ENCODE results near the gene ADAMTSL1.

The ADAMTSL1 gene

GRCh38 chr9:18748251-18748701 is 274.3 kb downstream of the ADAMTSL1 start:
- no peak for DNase-seq

- no peak for DNase-seq
Measured at GRCh38 chr9:18749711-18750110, 275.8 kb downstream of the ADAMTSL1 start.

GRCh38 chr9:18753904-18754303 is 280.0 kb downstream of the ADAMTSL1 start:
- no peak for DNase-seq

- no peak for DNase-seq
Measured at GRCh38 chr9:18754537-18754936, 280.6 kb downstream of the ADAMTSL1 start.

- DNase-seq: no peak
Measured at GRCh38 chr9:18755263-18755662, 281.3 kb downstream of the ADAMTSL1 start.

GRCh38 chr9:18756712-18757125 is 282.8 kb downstream of the ADAMTSL1 start:
- DNase-seq: peak; percentile 42

- no peak for DNase-seq
Measured at GRCh38 chr9:18759827-18760226, 285.9 kb downstream of the ADAMTSL1 start.

- DNase-seq: no peak
Measured at GRCh38 chr9:18761742-18762300, 287.9 kb downstream of the ADAMTSL1 start.

- DNase-seq: no peak
Measured at GRCh38 chr9:18766989-18767550, 293.1 kb downstream of the ADAMTSL1 start.

- DNase-seq: no peak
Measured at GRCh38 chr9:18768951-18769622, 295.1 kb downstream of the ADAMTSL1 start.

GRCh38 chr9:18770131-18770908 is 296.4 kb downstream of the ADAMTSL1 start:
- DNase-seq: no peak

GRCh38 chr9:18771011-18771410 is 297.1 kb downstream of the ADAMTSL1 start:
- DNase-seq: no peak

GRCh38 chr9:18771763-18772162 is 297.8 kb downstream of the ADAMTSL1 start:
- DNase-seq: no peak

GRCh38 chr9:18775241-18775640 is 301.3 kb downstream of the ADAMTSL1 start:
- DNase-seq: no peak

GRCh38 chr9:18775930-18776329 is 302.0 kb downstream of the ADAMTSL1 start:
- no peak for DNase-seq

- no peak for DNase-seq
Measured at GRCh38 chr9:18776836-18777820, 303.2 kb downstream of the ADAMTSL1 start.

- DNase-seq: no peak
Measured at GRCh38 chr9:18778147-18778546, 304.2 kb downstream of the ADAMTSL1 start.

- no peak for DNase-seq
Measured at GRCh38 chr9:18778846-18779245, 304.9 kb downstream of the ADAMTSL1 start.

GRCh38 chr9:18783909-18784308 is 310.0 kb downstream of the ADAMTSL1 start:
- no peak for DNase-seq

GRCh38 chr9:18785604-18786003 is 311.7 kb downstream of the ADAMTSL1 start:
- DNase-seq: no peak

GRCh38 chr9:18786196-18786595 is 312.2 kb downstream of the ADAMTSL1 start:
- no peak for DNase-seq

GRCh38 chr9:18786911-18787650 is 313.1 kb downstream of the ADAMTSL1 start:
- no peak for DNase-seq

All from NCI-H748 treated with DMSO at 0.1 percent for 48 hours (cell line).